HG02870 (cell line): Measurements from ENCODE around the gene ADGRV1.

Experiments
- ATAC-seq: cut with Tn5 transposase; IDR thresholded peaks from one replicate; pipeline ENCODE4 v1.9.1; 2021; ENCODE audit warnings: mild to moderate bottlenecking, moderate library complexity; ENCODE audit not compliant: unreplicated experiment

The ADGRV1 gene

DNA sequence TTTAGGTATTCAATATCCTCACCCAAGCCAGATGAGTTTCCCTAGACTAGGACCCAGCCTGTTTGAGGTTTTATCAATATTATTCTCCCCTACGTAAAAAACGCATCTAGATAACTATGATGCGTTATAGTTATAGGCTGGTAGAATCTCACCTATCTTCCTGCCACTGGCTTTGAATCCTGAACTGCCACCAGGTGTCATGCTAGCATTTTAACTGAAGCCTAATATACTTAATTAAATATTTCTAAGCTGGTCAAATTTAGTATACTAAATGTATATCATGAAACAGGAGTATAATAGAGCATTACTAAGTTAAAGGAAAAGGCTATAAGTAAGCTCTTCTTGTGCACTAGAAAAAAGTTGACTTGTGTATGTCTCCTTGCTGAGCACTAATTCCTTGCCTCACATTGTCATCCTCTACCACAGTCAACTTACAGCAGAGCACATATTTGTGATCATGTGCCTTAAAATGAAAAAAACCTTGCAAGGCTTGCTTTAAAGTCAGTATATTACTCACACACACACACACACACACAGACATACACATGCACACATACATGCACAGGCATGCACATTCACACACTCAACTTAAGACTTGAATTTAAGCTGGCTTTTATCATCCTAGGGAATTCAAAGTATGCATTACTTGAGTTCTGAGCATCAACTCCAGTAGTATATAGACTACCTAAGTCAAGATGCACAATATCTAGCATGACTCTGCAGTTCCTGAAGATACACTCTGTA, 303.4 kb downstream of the ADGRV1 start:
- no peak for ATAC-seq

DNA sequence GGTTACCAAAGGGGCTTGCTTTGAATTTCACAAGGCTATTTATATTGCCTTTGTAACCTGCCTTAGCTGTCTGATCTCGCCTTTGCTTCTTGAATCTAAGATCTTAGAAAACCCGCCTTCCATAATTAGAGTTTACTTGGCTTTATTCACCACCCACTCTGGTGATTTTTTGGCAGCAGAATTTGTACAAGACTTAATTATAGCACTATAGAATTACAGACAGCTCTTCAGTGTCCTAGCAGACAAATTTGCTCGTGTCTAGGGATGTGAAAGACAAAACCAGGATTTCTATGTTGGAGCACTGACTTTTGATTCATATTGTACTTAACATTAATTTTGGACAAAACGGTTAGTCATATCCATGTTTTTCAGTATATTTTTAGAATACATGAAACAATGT, 306.6 kb downstream of the ADGRV1 start:
- ATAC-seq, result no peak

DNA sequence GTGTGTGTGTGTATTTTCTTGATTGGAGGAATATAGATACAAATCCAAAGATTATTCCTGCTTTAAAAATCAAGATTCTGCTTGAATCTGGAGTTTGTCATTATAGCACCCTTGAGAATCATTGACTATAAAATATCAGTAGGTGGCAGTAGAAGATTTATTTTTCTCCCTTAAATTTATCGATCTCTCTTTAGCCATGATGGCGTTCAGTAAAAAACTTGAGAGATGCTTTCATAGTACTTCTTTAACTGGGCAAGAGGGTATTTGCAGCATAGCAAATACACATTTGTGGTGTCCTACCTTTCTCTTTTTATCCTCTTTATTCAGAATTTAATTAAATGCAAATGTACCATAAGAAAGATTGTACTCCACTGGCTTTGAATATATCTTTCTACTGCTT, 307.7 kb downstream of the ADGRV1 start:
- no peak for ATAC-seq

DNA sequence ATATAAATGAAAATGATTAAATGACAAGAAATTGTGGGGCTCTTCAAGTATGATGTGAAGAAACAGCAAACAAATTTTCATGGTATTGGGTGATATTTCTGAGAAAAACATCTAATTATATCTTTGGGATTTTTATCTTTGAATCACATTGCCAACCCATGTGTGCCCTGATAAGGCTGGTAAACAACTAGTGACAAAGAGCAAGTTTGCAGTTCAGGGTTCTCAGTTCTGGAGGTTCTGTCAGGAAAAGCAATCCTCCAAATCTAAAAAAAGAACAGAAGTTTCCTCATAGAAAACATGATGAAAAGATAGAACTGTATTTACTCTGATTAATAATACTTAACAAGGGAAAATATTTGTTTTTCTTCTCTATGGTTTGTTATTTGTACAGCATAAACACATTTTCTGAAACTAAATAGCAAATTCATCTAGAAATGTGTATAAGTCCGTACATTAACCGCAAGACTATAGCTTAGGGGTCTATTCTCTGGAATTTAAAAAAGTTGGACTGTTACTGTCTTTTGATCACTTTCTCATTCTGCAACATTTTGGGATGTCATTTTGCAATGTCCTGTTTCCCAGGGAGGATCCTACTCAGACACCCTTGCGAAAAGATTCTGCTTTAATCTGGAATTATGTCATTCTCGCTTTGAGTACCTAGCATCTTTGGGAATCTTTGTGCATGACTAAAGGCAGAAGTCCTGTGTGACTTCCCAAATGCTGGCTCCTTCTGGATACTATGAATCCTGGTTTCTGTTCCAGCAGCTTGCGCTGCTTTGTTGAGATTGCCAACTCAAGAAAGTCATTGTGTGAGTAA, 308.5 kb downstream of the ADGRV1 start:
- no peak for ATAC-seq

DNA sequence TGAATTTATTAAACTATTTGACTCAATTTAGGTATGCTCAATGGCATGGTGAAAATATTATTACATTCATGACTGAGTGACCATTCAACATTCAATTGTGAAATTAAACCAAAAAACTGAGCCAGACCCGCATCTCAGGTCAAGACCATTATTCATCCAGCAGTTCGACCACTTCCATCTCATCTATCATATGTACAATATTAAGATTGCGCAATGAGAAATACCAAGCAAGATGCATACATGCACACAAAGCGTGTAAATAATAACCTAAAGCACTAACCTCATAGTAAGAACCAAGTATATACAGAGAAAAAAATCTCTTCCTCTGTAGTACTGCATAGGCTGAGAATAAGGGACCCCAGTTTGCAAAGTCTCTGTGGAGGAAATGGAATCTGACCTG, 310.2 kb downstream of the ADGRV1 start:
- ATAC-seq, result no peak

DNA sequence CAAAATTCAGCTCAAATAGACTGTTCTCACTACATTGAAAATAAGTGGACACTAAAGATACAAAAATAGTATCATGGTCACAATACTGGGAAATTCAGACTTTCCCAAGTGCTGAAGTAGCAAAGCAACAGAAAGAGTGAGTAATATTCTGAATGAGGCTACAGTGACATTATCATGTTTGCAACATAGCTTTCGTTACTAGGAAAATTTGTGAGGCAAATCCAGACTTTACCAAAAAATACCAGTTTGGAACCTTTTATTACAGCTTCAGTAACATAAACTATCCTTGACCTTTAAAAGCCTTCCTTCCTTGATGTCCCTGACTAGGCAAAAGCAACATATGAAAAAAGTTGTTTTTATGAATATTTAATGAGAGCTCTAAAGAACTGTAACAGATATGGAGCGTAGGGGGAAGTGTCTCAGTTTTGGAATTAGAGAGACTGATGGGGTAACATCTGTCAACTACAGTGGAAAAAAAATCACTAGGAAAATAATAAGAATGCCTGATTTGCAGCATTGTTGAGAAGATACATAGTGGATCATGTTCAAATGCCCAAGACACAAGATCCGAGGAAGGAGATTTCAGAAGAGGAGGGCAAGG, 312.9 kb downstream of the ADGRV1 start:
- no peak for ATAC-seq

DNA sequence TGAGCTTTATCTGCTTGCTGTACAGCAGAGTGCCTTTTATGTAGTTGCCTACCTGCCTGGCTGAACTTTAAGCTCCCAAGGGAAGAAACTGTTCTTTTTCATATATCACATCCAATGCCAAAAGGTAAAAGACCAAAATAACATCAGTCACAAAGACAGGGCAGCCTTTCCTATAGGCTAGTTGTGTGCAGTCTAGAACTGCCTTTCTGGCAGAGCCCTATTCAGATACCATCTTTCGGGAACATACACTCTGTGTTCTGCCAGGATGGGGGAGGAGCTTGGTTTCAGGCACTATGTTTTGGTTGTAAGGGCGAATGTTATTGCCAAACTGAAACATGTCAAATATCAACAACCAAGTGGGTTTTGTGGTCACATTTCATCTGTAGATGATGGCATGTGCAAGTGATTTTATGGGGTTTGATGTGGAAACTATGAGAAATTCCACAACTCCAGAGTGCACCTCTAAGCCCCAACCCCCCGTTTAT, 314.5 kb downstream of the ADGRV1 start:
- no peak for ATAC-seq

DNA sequence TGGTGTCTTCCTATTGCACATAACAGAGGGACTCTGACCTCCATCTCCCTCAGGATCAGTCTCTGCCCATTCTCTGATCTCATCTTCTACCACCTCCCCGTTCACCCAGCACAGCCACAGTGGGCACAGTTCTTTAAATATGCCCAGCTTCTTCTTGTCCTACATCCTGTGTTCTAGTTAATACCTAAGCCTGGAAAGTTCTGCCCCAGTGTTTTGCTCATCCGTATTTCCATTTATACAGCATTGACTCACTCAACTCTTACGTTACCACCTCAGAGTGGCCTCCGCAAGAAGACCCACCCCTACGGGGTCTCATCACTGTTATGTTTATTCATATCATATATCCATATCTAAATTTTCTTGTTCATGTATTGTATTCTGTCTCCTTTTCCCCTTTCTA, 315.5 kb downstream of the ADGRV1 start:
- no peak for ATAC-seq

DNA sequence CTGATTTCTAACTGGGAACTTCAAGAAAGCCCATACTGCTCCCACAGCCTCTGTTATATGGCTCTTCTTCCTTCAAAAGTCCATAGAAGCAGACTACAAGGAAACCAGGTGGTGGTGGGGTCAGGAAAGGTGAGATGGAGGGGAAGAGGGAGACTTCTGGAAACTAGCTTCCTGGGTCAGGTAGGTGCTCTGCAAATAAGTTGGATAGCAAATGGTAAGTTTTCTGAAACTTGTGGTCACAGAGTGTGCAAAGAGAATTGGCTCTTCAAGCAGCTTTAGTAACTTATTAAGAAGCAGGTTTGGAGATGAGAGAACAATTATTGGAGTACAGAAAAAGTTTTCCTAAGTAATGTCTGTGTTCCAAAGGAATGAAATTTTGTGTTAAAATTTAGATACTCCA, 316.9 kb downstream of the ADGRV1 start:
- ATAC-seq, result no peak

DNA sequence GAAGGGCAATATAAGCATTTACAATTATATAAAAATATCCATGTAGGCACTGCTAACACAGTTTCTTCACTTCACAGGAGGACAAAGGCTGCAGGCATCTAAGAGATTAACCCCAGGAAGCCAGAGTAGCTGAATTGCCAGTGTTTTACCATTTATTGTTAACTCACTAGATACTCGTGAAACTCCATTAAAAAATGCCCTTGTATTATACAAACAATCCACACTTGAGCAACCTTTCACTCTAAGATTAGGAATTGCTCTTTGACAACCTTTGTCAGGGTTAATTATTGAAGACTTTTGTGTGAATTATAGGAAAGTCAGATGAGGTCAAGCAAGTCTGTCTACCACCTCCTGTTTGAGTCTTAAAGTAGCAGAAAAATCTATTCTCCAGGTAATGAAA, 317.8 kb downstream of the ADGRV1 start:
- ATAC-seq, result no peak

DNA sequence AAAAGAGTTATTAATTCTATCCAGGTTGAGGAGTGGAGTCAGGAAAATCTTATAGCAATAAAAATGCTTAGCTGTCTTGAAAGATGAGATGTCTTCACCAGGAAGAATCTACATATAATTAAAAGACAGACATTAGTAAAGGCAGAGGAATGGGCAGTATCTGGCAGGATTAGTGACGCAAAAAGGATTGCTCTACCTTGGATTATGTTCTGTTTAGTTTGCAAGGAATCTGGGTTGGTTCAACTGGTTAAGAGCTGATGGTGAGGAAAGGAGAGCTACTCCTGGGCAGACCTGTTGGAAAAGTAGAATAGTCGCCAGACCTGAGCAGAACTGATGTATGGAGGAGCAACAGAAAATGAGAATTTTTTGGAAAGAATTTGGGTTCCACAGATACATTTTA, 318.5 kb downstream of the ADGRV1 start:
- ATAC-seq, result no peak

DNA sequence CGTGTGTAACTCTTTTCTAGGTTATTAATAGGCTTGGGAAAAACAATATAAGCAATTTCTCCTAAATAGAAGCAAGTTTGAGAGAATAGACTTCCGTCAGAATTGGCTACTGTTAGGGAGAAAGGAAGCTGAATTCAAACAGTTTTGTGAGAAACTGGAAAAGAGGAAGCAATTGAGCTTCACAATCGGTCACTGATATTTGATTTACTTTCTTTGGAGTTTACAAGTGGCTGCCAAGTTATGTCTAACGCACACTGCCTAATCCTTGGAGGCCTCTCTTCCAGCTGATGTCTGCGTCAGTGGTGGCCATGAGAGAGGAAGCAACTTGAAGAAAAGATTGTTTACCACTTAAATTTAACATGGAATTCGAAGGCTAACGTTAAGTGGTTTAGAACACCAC, 319.5 kb downstream of the ADGRV1 start:
- no peak for ATAC-seq

DNA sequence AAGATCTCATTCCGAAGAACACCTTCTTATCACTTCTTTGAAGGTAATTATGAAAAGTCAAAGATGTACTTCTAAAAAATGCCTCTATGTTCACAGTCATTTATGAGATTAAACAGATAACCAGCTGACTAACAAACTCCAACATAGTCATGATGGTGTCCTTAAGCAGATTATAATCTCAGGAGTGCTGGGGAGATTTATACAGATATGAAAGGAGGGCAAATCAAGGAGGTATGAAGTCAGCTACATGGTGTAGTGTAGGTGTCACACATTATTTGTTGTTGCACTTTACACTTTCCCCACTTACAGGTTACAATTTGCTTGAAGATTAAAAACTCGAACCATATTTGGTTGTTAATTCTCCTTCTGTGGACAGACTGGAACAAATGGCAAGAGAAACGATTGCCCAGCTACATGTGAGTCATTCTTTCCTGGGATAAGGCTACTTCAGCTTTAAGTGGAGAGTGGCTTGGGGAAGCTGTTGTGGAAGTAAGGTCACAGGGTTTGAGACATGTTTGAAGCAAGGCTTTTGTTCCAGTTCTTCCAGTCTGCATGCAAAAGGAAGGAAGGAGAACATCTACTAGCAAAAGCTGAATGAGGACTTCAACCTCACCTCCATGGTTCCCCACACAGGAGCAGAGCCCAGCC, 320.1 kb downstream of the ADGRV1 start:
- ATAC-seq, result no peak

DNA sequence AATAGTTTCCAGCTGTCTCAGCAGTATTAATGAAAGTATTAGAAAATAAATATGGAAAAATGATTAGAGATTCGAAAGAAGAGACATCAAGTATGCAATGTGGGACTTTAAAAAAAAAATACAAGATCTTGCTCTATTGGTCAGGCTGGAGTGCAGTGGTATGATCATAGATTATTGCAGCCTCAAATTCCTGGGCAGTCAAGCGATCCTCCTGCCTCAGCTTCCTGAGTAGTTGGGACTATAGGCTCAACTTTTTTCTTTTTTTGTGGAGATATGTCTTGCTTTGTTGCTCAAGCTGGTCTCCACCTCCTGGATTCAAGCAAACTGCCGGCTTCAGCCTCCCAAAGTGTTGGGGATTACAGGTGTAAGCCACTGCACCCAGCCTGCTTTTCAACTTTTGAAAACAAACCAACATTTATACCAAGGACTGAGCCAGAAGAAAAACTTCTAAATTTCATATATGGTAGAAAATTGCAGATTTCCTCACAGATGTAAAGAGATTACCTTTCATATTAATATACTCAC, 323.1 kb downstream of the ADGRV1 start:
- ATAC-seq, result no peak

DNA sequence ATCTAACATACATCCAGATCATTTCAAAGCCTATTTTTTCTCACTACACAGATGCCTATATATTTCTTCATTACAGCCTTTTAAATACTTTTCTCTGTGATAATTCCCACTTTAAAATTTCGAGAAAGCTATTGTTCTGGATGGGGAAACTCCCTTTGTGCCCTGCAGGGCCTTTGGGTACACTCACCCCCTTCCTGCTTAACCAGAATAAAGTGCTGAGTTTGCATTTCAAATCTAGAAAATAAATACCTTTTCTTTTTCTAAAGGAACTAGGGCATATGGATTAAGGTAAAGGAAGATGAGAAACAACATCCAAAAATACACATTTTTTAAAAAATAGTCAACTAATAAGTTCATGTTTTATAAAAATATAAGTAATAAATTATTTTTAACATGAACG, 323.9 kb downstream of the ADGRV1 start:
- no peak for ATAC-seq

DNA sequence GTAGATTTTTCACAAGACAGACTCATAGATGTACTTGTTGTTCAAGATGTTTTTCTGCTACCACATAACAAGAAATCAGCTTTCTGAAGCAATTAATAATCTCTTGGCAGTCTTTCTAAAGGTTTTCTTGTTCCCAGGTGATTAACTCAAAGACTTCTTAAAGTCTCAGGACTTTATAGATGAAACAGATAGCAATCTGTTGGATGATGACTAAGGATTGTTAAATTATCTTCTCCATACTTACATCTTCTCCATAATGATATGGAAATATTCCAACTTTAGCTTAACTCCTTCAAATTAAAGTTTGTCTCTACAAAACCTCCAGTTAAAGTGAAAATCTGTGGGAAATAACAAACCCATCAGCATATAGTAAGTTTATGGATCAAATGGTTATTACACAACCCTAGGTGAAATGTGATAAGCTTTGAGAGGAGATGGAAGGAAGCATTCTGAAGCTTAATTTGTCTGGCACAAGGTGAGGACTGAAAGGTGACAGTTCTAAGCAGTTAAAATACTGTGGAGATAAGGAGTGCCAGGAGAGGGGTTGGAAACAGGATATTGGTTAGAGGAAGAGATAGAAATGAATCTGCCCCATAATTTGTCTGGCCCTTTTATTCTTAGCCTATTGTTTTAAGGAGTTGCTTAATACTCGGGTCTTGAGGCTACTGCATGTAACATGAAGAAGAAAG, 326.7 kb downstream of the ADGRV1 start:
- no peak for ATAC-seq

DNA sequence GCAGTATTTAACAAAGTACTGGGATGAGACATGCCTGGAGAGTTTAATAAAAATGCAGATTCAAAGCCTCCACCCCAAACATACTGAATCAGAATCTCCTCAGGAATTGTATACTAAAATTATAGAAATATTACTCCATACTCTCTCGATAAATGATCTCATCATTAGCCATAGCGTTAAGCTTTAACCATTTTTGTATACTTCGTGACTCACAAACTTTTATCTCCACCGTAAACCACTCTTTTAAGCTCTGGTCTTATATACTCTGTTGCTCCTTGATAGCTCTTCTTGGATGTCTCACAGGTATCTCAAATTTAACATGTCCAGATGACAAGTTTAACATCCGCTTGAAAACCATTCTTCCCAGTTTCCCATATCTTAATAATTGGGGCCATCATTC, 327.8 kb downstream of the ADGRV1 start:
- ATAC-seq, result no peak

DNA sequence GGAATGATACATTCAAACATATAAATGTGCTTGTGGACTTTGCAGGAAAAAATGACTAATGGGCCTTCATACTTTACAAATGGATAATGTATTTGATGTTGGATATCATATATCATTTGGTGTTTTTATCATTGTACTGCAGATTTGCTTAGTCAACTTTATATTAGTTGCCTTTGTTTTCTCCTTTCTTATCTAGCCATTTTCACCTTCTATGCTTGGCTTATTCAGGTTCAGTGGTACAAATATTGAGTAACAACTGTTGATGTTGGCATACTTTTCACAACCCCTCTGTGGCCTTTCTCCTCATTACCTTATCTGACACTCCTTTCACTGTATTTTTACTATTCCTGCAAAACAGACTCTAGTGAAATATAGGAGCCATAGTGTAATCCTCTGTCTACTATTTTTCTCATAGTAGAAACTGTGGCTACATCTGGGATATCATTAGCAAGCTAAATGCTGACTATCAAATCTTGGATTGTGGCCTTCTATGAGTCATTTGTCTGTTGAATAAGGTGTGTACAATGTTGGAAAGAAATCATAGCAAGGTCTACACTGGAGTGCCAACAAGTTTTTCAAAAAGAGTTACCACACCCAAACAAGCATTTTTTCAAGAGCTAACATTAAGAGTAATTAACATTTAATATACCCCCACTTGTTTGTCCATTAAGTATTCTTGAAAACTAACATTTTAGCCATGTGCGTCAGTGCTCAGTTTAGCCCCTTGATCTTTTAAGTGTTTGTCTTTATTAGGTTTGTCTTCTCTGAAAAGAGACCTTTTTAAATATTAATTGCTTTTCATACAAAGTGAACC, 330.1 kb downstream of the ADGRV1 start:
- ATAC-seq, result no peak

DNA sequence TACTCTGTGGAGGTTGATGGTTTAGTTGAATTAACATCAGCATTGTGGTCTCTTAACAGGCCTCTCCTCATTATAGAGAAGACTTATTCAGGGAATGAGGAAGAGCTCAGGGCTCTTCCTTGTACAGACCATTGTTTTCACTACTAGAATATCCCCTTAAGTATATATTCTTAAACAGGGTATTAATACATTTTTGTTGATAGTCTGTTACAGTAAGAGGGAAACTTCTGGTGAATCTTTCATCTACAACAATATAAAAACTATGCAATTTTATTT, 330.7 kb downstream of the ADGRV1 start:
- no peak for ATAC-seq

DNA sequence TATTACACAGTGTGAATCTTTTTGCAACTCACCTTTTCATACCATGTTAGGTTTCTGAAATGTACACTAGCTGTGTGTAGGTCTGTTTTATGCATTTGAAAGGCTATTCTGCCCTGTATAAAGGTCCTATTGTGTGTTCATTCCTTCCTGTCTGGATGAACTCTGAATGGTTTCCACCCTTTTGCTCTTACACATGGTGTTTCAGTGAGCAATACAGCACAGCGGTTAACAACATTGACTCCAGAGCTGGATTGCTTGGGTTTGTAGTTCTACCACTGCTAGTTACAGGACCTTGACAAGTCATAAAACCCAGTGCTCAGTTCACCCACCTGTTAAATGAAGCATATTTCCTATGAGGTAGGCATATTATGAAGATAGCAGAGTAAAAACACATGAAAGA, 331.6 kb downstream of the ADGRV1 start:
- ATAC-seq, result no peak
